GM12878 (cell line): ENCODE data around the gene INPP4B. TPM values are rescaled to one million over a fixed set of nuclear protein-coding genes. Genes with fewer than 3 reads are reported as not detected.

Experiments
- ATAC-seq: fragments of 200-7000 bp; cut with Tn5 transposase; 3 replicates; pipeline ENCODE4 v1.9.1; 2020; ENCODE audit warnings: mild to moderate bottlenecking, moderate library complexity
- BruUV-seq: library from RNA; stranded (reverse); fragments of 400-500 nt; replicated peaks from 2 replicates; lab custom pipeline; 2021; lab: Mats Ljungman, UMichigan
- CTCF ChIA-PET: fragments of 300-600 bp; sonication (Branson Sonifier 250); formaldehyde crosslinking; extraction: SDS; loops from one replicate; lab custom pipeline; 2021; ENCODE audit warnings: inconsistent platforms; lab: Yijun Ruan, JAX
- POLR2A ChIA-PET: fragments of 350-600 bp; formaldehyde crosslinking; extraction: SDS; loops from one replicate; lab custom pipeline; 2021; ENCODE audit warnings: inconsistent platforms; lab: Charles Lee
- RAD21 ChIA-PET: fragments of 300-600 bp; sonication (Branson Sonifier 250); formaldehyde crosslinking; loops from one replicate; lab custom pipeline; 2023; ENCODE audit warnings: antibody characterized with exemption; ENCODE audit not compliant: unreplicated experiment; lab: Charles Lee
- SMC1A ChIA-PET: fragments of 300-600 bp; sonication (Branson Sonifier 250); formaldehyde crosslinking; loops from one replicate; lab custom pipeline; 2023; ENCODE audit not compliant: unreplicated experiment, uncharacterized antibody; lab: Charles Lee
- DNase-seq: peaks from one replicate; pipeline ENCODE4 v3.0.0-alpha.2; 2011; ENCODE audit warnings: low read depth, low spot score
- FAIRE-seq: peaks from 3 replicates; lab custom pipeline; 2011; peaks lifted over from hg19 to GRCh38; lab: Jason Lieb, UNC
- H2AFZ ChIP-seq: 2 replicates; pipeline ENCODE4 v1.6.0; 2011; ENCODE audit warnings: low read depth, low read length, control low read depth; ENCODE audit not compliant: control insufficient read depth
- H3K27ac ChIP-seq: 2 replicates; pipeline ENCODE4 v1.5.1; 2011; ENCODE audit warnings: control low read depth; ENCODE audit not compliant: control insufficient read depth, insufficient read depth
- H3K27me3 ChIP-seq, 2 experiments: replicated peaks in 1 of 2; 2 replicates each; pipeline versions ENCODE4 v1.6.0 to v1.6.1; 2011; ENCODE audit warnings: low read length in 1 of 2; ENCODE audit not compliant: control insufficient read depth in 2 of 2, insufficient read depth in 2 of 2
- H3K36me3 ChIP-seq, 2 experiments: 2 replicates each; pipeline ENCODE4 v1.5.1; 2011; ENCODE audit warnings: low read length in 1 of 2; ENCODE audit not compliant: control insufficient read depth in 2 of 2, insufficient read depth in 2 of 2
- H3K4me1 ChIP-seq: 2 replicates; pipeline ENCODE4 v1.6.1; 2011; ENCODE audit warnings: mild to moderate bottlenecking, low read length, moderate library complexity, mixed read lengths; ENCODE audit not compliant: control insufficient read depth, insufficient read depth
- H3K4me2 ChIP-seq: 2 replicates; pipeline ENCODE4 v1.6.0; 2011; ENCODE audit warnings: control low read depth; ENCODE audit not compliant: control insufficient read depth, insufficient read depth
- H3K4me3 ChIP-seq: fragments of 200-600 bp; sonication (generic); 2 replicates; pipeline ENCODE4 v1.5.1; 2016
- H3K79me2 ChIP-seq: 2 replicates; pipeline ENCODE4 v1.6.0; 2011; ENCODE audit warnings: low read length; ENCODE audit not compliant: control insufficient read depth, insufficient read depth
- H3K9ac ChIP-seq: 2 replicates; pipeline ENCODE4 v1.8.0; 2011; ENCODE audit warnings: low read length, control low read depth, mixed read lengths; ENCODE audit not compliant: control insufficient read depth, insufficient read depth
- H3K9me3 ChIP-seq: replicated peaks from 3 replicates; pipeline ENCODE4 v1.5.1; 2011; ENCODE audit warnings: mild to moderate bottlenecking, low read length; ENCODE audit not compliant: control insufficient read depth, insufficient read depth
- H4K20me1 ChIP-seq: 2 replicates; pipeline ENCODE4 v1.6.0; 2011; ENCODE audit not compliant: control insufficient read depth, insufficient read depth
- MTA3 ChIP-seq: IDR thresholded peaks from 2 replicates; pipeline ENCODE4 v1.6.1; 2012; ENCODE audit warnings: low read length, inconsistent platforms, borderline replicate concordance
- SIX5 ChIP-seq: IDR thresholded peaks from 2 replicates; pipeline ENCODE4 v1.6.1; 2011; ENCODE audit warnings: mild to moderate bottlenecking, low read depth, low read length, moderate library complexity; ENCODE audit not compliant: severe bottlenecking
- WGBS: methylation state at CpG from one replicate; pipeline ENCODE4 v1.1.6; 2016; ENCODE audit warnings: low lambda C conversion rate; ENCODE audit not compliant: insufficient replicate concordance, insufficient coverage; ENCODE audit errors: missing lambda C conversion rate; 5-methylcytosine and 5-hydroxymethylcytosine counted together
- in situ Hi-C: fragments of 300-500 bp; cut with MboI; formaldehyde crosslinking; loops from 9 replicates; pipeline ENCODE4 v1.14.3; 2018; ENCODE audit warnings: mixed read lengths
- intact Hi-C: fragments of 100-400 bp; cut with micrococcal nuclease; formaldehyde crosslinking; loops from one replicate; pipeline ENCODE4 v1.14.2; 2022; ENCODE audit not compliant: unreplicated experiment
- polyA plus RNA-seq, 11 experiments: library from polyadenylated mRNA; depleted of rRNA in 4 of 11; unstranded in 6 of 11; stranded (reverse) in 5 of 11; fragments of >200 nt; fragmentation: Nextera tagmentation in 4 of 11; fragmentation: Illumina TruSeq in 1 of 11; extraction: Ambion mirVana in 4 of 11; extraction: Trizol in 1 of 11; gene quantifications; 1 replicate in 1 of 11; 2 replicates in 10 of 11; pipeline versions ENCODE4 v1.2.1 to v1.2.3, GENCODE V29; 2011 to 2016; ENCODE audit warnings: inconsistent platforms in 2 of 11, missing spikeins in 2 of 11, low read depth in 1 of 11
- total RNA-seq, 4 experiments: library from RNA; depleted of rRNA in 3 of 4; stranded (reverse); fragments of >200 nt in 3 of 4; fragmentation: Illumina TruSeq in 1 of 4; extraction: Trizol in 1 of 4; gene quantifications; 2 replicates each; pipeline versions ENCODE4 v1.2.1 to v1.2.3, GENCODE V29; 2013 to 2021
- TF ChIP-seq, protein P1 (sequence below): IDR thresholded peaks from 2 replicates; pipeline ENCODE4 v1.6.1; 2012; ENCODE audit warnings: mild to moderate bottlenecking, low read depth, low read length

Gene INPP4B
- total and polyA plus RNA-seq, 10 of the 15 experiments (the other 5 are each of a cell fraction or from before 2014, with no cell fraction given), result 0.53 to 11.2 (median 0.95) TPM

DNA sequence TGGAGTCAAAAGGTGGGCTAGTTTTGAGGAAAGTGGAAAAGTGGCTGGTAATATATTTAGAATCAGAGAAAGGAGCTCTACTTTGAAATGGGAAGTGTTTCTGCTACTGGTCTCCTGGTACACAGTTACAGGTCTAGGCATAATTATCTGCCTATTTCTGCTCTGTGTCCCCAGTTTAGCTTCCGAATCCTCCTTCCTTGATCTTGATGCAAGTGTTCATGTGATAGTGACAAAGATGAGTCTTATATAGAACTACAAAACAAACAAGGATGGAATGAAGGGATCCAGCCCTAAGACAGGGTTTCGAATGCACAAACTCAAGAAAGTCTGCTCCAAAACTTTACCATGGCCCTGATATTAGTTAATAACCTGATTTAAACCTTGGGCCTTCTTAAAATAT, 580.2 kb downstream of the INPP4B start:
- TF ChIP-seq MTA3, result no peak
- TF ChIP-seq SIX5, result no peak
- TF ChIP-seq, protein P1, sequence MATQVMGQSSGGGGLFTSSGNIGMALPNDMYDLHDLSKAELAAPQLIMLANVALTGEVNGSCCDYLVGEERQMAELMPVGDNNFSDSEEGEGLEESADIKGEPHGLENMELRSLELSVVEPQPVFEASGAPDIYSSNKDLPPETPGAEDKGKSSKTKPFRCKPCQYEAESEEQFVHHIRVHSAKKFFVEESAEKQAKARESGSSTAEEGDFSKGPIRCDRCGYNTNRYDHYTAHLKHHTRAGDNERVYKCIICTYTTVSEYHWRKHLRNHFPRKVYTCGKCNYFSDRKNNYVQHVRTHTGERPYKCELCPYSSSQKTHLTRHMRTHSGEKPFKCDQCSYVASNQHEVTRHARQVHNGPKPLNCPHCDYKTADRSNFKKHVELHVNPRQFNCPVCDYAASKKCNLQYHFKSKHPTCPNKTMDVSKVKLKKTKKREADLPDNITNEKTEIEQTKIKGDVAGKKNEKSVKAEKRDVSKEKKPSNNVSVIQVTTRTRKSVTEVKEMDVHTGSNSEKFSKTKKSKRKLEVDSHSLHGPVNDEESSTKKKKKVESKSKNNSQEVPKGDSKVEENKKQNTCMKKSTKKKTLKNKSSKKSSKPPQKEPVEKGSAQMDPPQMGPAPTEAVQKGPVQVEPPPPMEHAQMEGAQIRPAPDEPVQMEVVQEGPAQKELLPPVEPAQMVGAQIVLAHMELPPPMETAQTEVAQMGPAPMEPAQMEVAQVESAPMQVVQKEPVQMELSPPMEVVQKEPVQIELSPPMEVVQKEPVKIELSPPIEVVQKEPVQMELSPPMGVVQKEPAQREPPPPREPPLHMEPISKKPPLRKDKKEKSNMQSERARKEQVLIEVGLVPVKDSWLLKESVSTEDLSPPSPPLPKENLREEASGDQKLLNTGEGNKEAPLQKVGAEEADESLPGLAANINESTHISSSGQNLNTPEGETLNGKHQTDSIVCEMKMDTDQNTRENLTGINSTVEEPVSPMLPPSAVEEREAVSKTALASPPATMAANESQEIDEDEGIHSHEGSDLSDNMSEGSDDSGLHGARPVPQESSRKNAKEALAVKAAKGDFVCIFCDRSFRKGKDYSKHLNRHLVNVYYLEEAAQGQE, result no peak
- no peaks in the 10 kb centered on the region for H3K9me3 ChIP-seq
- H3K4me1 ChIP-seq, result no peaks in the 10 kb centered on the region
- H3K4me3 ChIP-seq, result no peak overlapping the region
- no peak overlapping the region for H3K27ac ChIP-seq
- BruUV-seq, result no TSS peak
- POLR2A ChIA-PET, result no interaction called here
- SMC1A ChIA-PET, result interaction anchor here (0.8 to 1.9 kb wide), 10 partner anchors 8 to 101 kb away, joined by 3 to 7 read pairs (median 4); no protein-coding TSS in a partner anchor
- H3K36me3 ChIP-seq, result no peaks in the 10 kb centered on the region
- H4K20me1 ChIP-seq, result no peaks in the 10 kb centered on the region
- no peak overlapping the region for H3K4me2 ChIP-seq
- DNase-seq (no peak), ATAC-seq (peak; percentile 19; the same call in 2 of the 3 replicates), FAIRE-seq (no peak)
- no peak overlapping the region for H3K9ac ChIP-seq
- H2AFZ ChIP-seq, result no peak overlapping the region
- WGBS, result 39% methylated on average over 2 of the region's 2 CpGs
- H3K27me3 ChIP-seq, result no peaks in the 10 kb centered on the region
- no peaks in the 10 kb centered on the region for H3K79me2 ChIP-seq
- CTCF ChIA-PET, result interaction anchor here (0.6 to 1.4 kb wide), 2 partner anchors 11 to 14 kb away, joined by 3 to 10 read pairs; no protein-coding TSS in a partner anchor
- intact Hi-C loops, result no loop called here
- in situ Hi-C loops, result no loop called here
- RAD21 ChIA-PET, result interaction anchor here (1.2 to 1.7 kb wide), 3 partner anchors 10 to 83 kb away, joined by 3 to 6 read pairs (median 3); no protein-coding TSS in a partner anchor
